Gastrocnemius medialis (tissue), 4 donors: Measurements from ENCODE around the gene CABCOCO1.

Experiments used
- CTCF ChIP-seq, 5 experiments: fragments of 450-650 bp in 3 of 5; fragments of 200-600 bp in 2 of 5; sonication (generic) in 2 of 5; IDR thresholded peaks in 4 of 5; conservative IDR thresholded peaks in 1 of 5; 1 replicate in 4 of 5; 2 replicates in 1 of 5; pipeline ENCODE4 v1.5.1; 2016 to 2019; ENCODE audit warnings: antibody characterized with exemption in 5 of 5, mild to moderate bottlenecking in 3 of 5, moderate library complexity in 3 of 5
- POLR2A ChIP-seq, 2 donors: fragments of 450-650 bp; IDR thresholded peaks; one replicate each; pipeline ENCODE4 v1.6.1; 2017; ENCODE audit warnings: antibody characterized with exemption in 2 of 2, mild to moderate bottlenecking in 2 of 2, moderate library complexity in 2 of 2

DNA sequence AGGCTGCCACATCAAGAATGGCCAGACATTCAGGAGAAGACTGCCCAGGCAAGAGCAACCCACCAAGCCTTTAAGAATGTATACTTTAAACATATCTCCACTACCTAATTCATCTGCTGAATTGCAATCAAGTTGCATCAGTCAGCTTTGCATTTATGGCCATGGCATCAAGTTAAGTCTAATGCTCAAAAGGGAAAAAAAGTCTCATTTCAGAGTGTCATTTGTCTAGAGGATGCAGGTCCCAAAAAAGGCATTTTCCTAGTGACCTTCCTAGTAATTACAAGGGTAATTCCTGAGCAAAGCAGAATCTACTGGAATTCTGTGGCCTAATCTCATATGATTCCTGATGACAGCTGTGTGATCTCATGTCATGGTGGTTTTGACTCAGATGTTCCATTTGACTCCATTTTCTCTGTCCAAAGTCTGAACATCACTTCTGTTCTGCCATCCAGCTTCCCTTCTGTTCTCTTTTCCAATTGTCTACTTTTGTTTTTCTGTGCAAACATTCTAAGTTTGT, 7.3 kb upstream of the CABCOCO1 start:
- TF ChIP-seq CTCF (IDR thresholded peaks at IDR 0.05 in 4 of 5, conservative IDR thresholded peaks at IDR 0.05 in 1 of 5), result no peak
- no peak for TF ChIP-seq POLR2A (IDR thresholded peaks at IDR 0.05)
